ENCODE results near the gene MAFB.

- no peak for TF ChIP-seq SUZ12 (IDR thresholded peaks at IDR 0.05; ENCODE audit: extremely low read depth, insufficient read depth, insufficient read length)
- no peak for TF ChIP-seq YY1 (IDR thresholded peaks at IDR 0.05; ENCODE audit: insufficient read depth, insufficient read length)
- TF ChIP-seq ZNF274 (IDR thresholded peaks at IDR 0.05; ENCODE audit: low read depth, low read length) = no peak
Observed at GRCh38 chr20:40686434-40686882, 2.6 kb downstream of the MAFB start.

Measured in NT2/D1 (cell line).